Measurements from ENCODE around the gene RASSF6.
"Not testable (repeated sequence)": the region's sequence is repeated elsewhere in the genome, so short reads cannot be mapped to it uniquely, and the experiment has no call there.

The RASSF6 gene

GRCh38 chr4:73550865-73551264 lies 69.4 kb downstream of the RASSF6 start:
- H3K9ac ChIP-seq (ENCODE audit: low read depth, low read length); H3K27ac ChIP-seq (ENCODE audit: low read length); H3K27me3 ChIP-seq (ENCODE audit: insufficient read depth, low read length); H3K4me3 ChIP-seq (ENCODE audit: low read length); H3K36me3 ChIP-seq (ENCODE audit: insufficient read depth, low read depth, low read length); H3K4me1 ChIP-seq (ENCODE audit: insufficient read depth, low read length); H3K9me3 ChIP-seq (ENCODE audit: insufficient read depth, low read depth, low read length): not testable (repeated sequence)

DNA sequence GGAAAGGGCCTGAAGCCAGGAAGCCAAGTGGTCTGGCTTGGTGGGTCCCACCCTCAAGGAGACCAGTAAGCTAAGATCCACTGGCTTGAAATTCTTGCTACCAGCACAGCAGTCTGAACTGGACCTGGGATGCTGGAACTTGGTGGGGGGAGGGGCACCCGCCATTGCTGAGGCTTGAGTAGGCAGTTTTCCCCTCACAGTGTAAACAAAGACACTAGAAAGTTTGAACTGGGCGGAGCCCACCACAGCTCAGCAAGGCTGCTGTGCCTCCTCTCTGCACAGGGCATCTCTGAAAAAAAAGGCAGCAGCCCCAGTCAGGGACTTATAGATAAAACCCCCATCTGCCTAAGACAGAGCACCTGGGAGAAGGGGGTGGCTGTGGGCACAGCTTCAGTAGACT lies 75.6 kb downstream of the RASSF6 start:
- H3K36me3 ChIP-seq (ENCODE audit: insufficient read depth, low read depth, low read length), result no peaks in the 10 kb centered on the region
- no peaks in the 10 kb centered on the region; the same call in 1 of the 2 replicates for H3K9me3 ChIP-seq (ENCODE audit: insufficient read depth, low read depth, low read length)
- no peaks in the 10 kb centered on the region for H3K4me1 ChIP-seq (ENCODE audit: insufficient read depth, low read length)
- no peak overlapping the region for H3K9ac ChIP-seq (ENCODE audit: low read depth, low read length)
- no peak overlapping the region for H3K4me3 ChIP-seq (ENCODE audit: low read length)
- H3K27me3 ChIP-seq (ENCODE audit: insufficient read depth, low read length), result no peaks in the 10 kb centered on the region
- no peak overlapping the region for H3K27ac ChIP-seq (ENCODE audit: low read length)

- Histone ChIP-seq H3K4me1 (ENCODE audit: insufficient read depth, low read length) (no peaks in the 10 kb centered on the region), H3K9me3 (ENCODE audit: insufficient read depth, low read depth, low read length) (no peaks in the 10 kb centered on the region), H3K27me3 (ENCODE audit: insufficient read depth, low read length) (no peaks in the 10 kb centered on the region), H3K9ac (ENCODE audit: low read depth, low read length) (no peak overlapping the region), H3K27ac (ENCODE audit: low read length) (no peak overlapping the region), H3K4me3 (ENCODE audit: low read length) (no peak overlapping the region), H3K36me3 (ENCODE audit: insufficient read depth, low read depth, low read length) (no peaks in the 10 kb centered on the region)
Measured at GRCh38 chr4:73541251-73541650, 79.0 kb downstream of the RASSF6 start.

DNA sequence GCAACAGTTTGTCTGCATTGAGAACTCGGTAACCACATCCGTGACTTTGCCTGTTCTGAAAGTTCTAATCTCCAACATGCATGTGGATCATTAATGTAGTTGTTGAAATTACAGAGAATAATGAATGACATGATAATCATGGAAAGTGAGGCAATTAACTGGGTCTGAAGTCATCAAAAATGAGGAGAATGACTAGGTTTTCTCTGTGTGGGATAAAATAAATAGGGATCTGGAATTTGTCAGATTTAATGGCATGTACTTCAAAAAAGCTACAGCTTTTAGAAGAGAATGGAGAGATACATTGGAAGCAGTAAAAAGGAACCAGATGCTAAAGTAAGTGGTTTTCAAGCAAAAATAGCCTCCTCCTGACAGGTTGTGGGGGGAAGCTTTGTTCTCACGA lies 79.4 kb downstream of the RASSF6 start:
- H3K4me3 ChIP-seq (ENCODE audit: low read length), result no peak overlapping the region
- no peaks in the 10 kb centered on the region for H3K27me3 ChIP-seq (ENCODE audit: insufficient read depth, low read length)
- no peak overlapping the region for H3K27ac ChIP-seq (ENCODE audit: low read length)
- no peaks in the 10 kb centered on the region for H3K36me3 ChIP-seq (ENCODE audit: insufficient read depth, low read depth, low read length)
- H3K9ac ChIP-seq (ENCODE audit: low read depth, low read length), result no peak overlapping the region
- no peaks in the 10 kb centered on the region for H3K9me3 ChIP-seq (ENCODE audit: insufficient read depth, low read depth, low read length)
- no peaks in the 10 kb centered on the region for H3K4me1 ChIP-seq (ENCODE audit: insufficient read depth, low read length)

GRCh38 chr4:73539386-73539785 lies 80.8 kb downstream of the RASSF6 start:
- no peaks in the 10 kb centered on the region for H3K9me3 ChIP-seq (ENCODE audit: insufficient read depth, low read depth, low read length)
- H3K27ac ChIP-seq (ENCODE audit: low read length), result no peak overlapping the region
- no peaks in the 10 kb centered on the region for H3K36me3 ChIP-seq (ENCODE audit: insufficient read depth, low read depth, low read length)
- no peak overlapping the region for H3K4me3 ChIP-seq (ENCODE audit: low read length)
- H3K27me3 ChIP-seq (ENCODE audit: insufficient read depth, low read length), result no peaks in the 10 kb centered on the region
- H3K9ac ChIP-seq (ENCODE audit: low read depth, low read length), result no peak overlapping the region
- H3K4me1 ChIP-seq (ENCODE audit: insufficient read depth, low read length), result no peaks in the 10 kb centered on the region

DNA sequence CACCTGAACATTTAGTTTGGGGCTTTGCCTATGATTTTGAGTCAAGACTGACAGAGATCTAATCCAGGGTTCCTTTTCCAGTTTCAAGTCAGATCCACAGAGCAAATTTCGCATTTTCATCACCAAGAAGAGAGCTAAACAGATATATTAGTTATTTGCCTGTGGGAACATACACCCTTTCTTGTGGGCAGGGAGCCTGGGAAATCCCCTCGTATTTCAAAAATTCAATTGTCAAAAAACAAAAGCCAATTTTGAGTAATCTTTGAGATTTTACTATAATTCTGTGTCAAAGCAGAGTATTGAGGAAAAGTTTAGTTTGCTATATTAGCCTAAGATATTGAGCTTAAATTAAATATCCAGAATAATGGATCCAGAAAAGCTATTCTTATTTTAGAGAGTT lies 82.1 kb downstream of the RASSF6 start:
- Histone ChIP-seq H3K4me1 (ENCODE audit: insufficient read depth, low read length) (no peaks in the 10 kb centered on the region), H3K9me3 (ENCODE audit: insufficient read depth, low read depth, low read length) (no peaks in the 10 kb centered on the region), H3K4me3 (ENCODE audit: low read length) (no peak overlapping the region), H3K9ac (ENCODE audit: low read depth, low read length) (no peak overlapping the region), H3K27me3 (ENCODE audit: insufficient read depth, low read length) (no peaks in the 10 kb centered on the region), H3K27ac (ENCODE audit: low read length) (no peak overlapping the region), H3K36me3 (ENCODE audit: insufficient read depth, low read depth, low read length) (no peaks in the 10 kb centered on the region)

DNA sequence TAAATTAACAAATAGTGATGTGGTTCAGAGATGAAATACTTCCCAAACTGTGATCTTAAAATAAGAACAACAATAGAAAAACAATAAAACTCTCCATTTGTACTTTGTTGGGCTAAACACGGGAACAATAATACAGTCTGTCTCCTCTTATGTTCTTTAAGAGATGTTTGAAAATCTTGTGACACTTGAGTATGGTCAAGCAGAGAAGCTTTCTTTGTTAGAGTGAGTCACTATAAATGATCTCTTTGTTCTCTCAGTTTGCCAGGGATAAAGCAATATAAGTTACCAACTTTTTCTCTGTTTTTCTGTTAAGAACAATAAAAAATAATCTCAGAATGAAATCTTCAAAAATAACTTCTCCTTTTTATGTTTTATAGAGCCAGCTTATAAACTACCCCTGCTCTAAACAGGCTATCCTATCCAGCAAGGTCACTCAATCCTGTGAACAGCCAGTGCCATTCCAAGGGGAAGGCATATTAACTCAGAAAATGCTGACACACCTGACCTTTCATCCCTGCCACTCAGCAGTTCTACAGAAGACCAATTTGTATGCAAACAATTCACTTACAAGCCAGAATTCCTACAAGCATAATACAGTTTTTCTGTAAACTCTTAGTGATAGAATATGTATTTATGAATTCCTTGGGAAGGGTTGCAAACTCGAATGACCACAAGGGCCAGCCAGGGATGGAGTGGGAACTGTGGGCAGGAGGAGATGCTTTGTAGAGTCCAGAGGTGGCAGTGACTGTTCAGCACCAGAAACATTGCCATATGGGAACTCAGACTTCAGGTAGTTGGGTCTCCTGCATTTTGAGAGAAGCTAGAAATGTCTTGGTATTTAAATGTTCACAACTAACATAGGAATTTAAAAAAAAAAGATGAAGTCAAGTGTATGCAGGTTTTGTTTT lies 86.5 kb downstream of the RASSF6 start:
- Histone ChIP-seq H3K27ac (ENCODE audit: low read length) (no peak overlapping the region), H3K4me1 (ENCODE audit: insufficient read depth, low read length) (no peaks in the 10 kb centered on the region), H3K4me3 (ENCODE audit: low read length) (no peak overlapping the region), H3K9me3 (ENCODE audit: insufficient read depth, low read depth, low read length) (no peaks in the 10 kb centered on the region), H3K9ac (ENCODE audit: low read depth, low read length) (no peak overlapping the region), H3K36me3 (ENCODE audit: insufficient read depth, low read depth, low read length) (no peaks in the 10 kb centered on the region), H3K27me3 (ENCODE audit: insufficient read depth, low read length) (no peaks in the 10 kb centered on the region)

DNA sequence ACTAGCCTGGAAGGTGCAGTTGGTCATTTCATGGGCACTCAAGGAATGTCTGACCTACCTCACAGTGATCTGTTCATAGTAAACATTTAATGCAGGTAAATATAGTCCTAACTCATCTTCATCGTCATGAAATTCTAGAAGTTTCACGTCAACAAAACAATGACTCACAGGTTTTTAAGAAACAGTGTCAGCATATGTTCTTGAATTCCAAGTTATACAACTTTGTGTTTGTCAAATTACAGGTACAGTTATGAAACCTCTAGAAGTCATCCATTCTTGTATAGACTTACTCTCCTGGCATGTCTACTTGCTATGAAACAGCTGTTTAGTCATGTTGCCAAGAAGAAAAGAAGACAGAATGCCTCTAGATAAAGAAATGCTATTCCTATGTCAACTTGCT lies 92.1 kb downstream of the RASSF6 start:
- Histone ChIP-seq H3K4me3 (ENCODE audit: low read length) (no peak overlapping the region), H3K9ac (ENCODE audit: low read depth, low read length) (no peak overlapping the region), H3K36me3 (ENCODE audit: insufficient read depth, low read depth, low read length) (no peaks in the 10 kb centered on the region), H3K27me3 (ENCODE audit: insufficient read depth, low read length) (no peaks in the 10 kb centered on the region), H3K4me1 (ENCODE audit: insufficient read depth, low read length) (no peaks in the 10 kb centered on the region), H3K27ac (ENCODE audit: low read length) (no peak overlapping the region), H3K9me3 (ENCODE audit: insufficient read depth, low read depth, low read length) (no peaks in the 10 kb centered on the region)

DNA sequence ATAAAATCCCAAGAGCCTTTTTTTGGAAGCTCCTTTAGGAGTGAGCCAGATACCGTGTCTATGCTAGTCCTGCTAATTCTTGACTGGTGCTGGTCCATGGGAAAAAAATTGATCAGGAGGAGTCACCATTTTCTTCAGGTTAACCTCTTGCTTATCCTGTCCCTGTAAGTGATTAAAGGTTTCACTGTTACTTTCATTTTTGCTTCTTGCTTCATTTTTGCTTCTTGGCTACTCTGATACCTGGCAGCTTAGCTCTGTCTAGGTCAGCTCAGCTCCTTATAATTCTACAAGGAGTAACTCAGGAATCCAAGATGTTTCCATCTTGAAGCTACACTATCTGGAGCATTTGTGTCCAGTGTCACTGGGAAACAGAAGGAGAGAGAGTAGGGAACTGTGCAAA lies 93.0 kb downstream of the RASSF6 start:
- H3K27ac ChIP-seq (ENCODE audit: low read length), result no peak overlapping the region
- no peak overlapping the region for H3K4me3 ChIP-seq (ENCODE audit: low read length)
- no peaks in the 10 kb centered on the region for H3K36me3 ChIP-seq (ENCODE audit: insufficient read depth, low read depth, low read length)
- H3K9ac ChIP-seq (ENCODE audit: low read depth, low read length), result no peak overlapping the region
- no peaks in the 10 kb centered on the region for H3K9me3 ChIP-seq (ENCODE audit: insufficient read depth, low read depth, low read length)
- H3K27me3 ChIP-seq (ENCODE audit: insufficient read depth, low read length), result no peaks in the 10 kb centered on the region
- H3K4me1 ChIP-seq (ENCODE audit: insufficient read depth, low read length), result no peaks in the 10 kb centered on the region

- H3K27me3 ChIP-seq (ENCODE audit: insufficient read depth, low read length), result no peaks in the 10 kb centered on the region
- H3K4me3 ChIP-seq (ENCODE audit: low read length), result no peak overlapping the region
- H3K4me1 ChIP-seq (ENCODE audit: insufficient read depth, low read length), result peaks cover 6% of the 10 kb centered on the region; the same call in 1 of the 2 replicates
- H3K9me3 ChIP-seq (ENCODE audit: insufficient read depth, low read depth, low read length), result no peaks in the 10 kb centered on the region
- no peaks in the 10 kb centered on the region for H3K36me3 ChIP-seq (ENCODE audit: insufficient read depth, low read depth, low read length)
- H3K9ac ChIP-seq (ENCODE audit: low read depth, low read length), result no peak overlapping the region
- H3K27ac ChIP-seq (ENCODE audit: low read length), result no peak overlapping the region
Measured at GRCh38 chr4:73525611-73526010, 94.6 kb downstream of the RASSF6 start.

DNA sequence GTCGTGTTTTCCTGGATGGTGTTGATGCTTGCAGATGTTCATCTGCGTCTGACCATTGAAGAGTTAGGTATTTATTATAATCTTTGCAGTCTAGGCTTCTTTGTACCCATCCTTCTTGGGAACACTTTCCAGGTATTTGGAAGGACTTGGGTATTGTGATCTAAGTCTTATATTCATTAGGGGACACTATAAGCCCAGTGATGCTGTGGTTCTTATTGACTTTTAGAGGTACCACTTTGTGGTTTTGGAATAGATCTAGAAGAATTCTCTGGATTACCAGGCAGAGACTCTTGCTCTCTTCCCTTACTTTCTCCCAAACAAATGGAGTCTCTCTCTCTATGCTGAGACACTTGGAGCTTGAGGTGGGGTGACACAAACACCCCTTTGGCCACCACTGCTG lies 97.1 kb downstream of the RASSF6 start:
- Histone ChIP-seq H3K4me3 (ENCODE audit: low read length) (no peak overlapping the region), H3K36me3 (ENCODE audit: insufficient read depth, low read depth, low read length) (no peaks in the 10 kb centered on the region), H3K4me1 (ENCODE audit: insufficient read depth, low read length) (peaks cover 6% of the 10 kb centered on the region; the same call in 1 of the 2 replicates), H3K27ac (ENCODE audit: low read length) (no peak overlapping the region), H3K27me3 (ENCODE audit: insufficient read depth, low read length) (no peaks in the 10 kb centered on the region), H3K9me3 (ENCODE audit: insufficient read depth, low read depth, low read length) (peaks cover 3% of the 10 kb centered on the region; the same call in 1 of the 2 replicates), H3K9ac (ENCODE audit: low read depth, low read length) (no peak overlapping the region)
